NAMALWA (cell line): ENCODE measurements around the gene ANKRD23.

ENCODE experiments used
- DNase-seq: peaks from one replicate; pipeline ENCODE4 v3.0.0-alpha.2; 2015; ENCODE audit warnings: low spot score

ANKRD23 gene

DNA sequence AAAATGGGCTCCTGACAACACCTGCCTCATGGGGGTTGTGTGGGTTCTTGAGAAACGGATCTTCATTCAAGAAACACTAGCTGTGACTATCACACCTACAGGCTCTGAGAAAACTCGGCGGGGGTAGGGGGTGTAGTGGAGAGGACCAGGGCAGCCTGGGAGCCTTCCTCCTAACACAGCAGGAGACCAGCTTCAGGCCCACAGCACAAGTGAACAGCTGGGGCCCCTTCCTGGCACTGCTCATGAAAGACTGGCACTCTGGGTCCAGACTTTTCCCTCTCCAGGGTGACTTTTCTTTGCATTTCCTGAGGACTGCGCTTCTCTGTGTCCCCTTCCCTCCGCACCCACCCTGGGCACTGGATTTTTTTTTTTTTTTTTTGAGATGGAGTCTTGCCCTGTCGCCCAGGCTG is 33.2 kb upstream of the ANKRD23 start:
- DNase-seq = no peak

GRCh38 chr2:96876269-96877041 is 32.6 kb upstream of the ANKRD23 start:
- no peak for DNase-seq

- no peak for DNase-seq
Measured at GRCh38 chr2:96875498-96876268, 31.9 kb upstream of the ANKRD23 start.

GRCh38 chr2:96874198-96874831 is 30.5 kb upstream of the ANKRD23 start:
- no peak for DNase-seq

DNA sequence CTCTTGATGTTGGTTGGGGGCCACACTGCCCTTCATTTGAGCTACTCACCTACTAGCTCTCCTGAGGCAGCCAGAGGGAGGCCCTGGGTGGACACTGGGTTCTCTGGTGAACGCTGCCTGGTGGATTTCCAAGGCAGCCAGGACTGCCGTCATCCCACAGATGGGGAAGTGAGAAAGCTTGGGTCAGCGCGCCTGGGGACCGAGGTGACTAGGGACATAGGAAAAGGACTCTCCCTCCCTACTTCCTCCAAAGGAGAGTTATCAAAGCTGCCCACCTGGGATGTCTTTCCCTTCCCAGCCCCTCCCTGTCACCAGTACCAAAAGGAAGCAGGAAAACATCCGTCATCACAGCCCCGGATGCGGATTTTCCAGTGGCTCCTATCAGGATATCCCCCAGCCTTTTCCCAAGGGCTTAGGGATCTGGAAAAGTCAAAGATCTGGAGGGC is 29.9 kb upstream of the ANKRD23 start:
- no peak for DNase-seq

GRCh38 chr2:96872591-96873349 is 28.9 kb upstream of the ANKRD23 start:
- no peak for DNase-seq

DNA sequence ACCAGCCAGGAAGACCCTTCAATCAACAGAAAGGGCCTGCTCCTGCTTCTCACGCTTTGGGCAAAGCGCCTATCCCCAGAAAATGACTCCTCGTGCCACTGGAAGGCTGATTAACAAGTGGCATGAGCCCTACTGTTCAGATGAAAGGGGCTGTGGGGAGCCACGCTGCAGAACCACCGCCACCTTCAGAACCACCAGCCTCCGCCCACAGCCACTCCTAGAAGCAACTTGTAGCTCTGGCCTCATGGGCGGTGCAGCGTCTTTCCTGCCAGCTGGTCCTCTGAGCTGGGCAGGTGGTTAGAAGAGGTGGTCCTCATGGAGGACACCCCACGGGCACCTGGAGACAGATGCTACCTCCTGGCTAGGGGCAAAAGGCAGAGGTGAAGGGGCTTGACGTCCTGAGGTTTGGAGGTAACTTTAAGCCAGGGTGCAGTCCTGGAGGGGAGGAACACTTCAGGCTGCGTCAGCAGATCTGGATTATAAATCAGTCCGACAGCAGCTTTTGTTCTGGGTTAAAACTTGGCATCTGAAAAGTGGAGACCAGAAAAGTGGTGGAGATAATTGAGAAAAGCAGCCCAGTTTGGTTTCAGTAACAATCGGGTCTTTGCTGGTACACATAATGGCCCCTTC is 26.9 kb upstream of the ANKRD23 start:
- DNase-seq = no peak

DNA sequence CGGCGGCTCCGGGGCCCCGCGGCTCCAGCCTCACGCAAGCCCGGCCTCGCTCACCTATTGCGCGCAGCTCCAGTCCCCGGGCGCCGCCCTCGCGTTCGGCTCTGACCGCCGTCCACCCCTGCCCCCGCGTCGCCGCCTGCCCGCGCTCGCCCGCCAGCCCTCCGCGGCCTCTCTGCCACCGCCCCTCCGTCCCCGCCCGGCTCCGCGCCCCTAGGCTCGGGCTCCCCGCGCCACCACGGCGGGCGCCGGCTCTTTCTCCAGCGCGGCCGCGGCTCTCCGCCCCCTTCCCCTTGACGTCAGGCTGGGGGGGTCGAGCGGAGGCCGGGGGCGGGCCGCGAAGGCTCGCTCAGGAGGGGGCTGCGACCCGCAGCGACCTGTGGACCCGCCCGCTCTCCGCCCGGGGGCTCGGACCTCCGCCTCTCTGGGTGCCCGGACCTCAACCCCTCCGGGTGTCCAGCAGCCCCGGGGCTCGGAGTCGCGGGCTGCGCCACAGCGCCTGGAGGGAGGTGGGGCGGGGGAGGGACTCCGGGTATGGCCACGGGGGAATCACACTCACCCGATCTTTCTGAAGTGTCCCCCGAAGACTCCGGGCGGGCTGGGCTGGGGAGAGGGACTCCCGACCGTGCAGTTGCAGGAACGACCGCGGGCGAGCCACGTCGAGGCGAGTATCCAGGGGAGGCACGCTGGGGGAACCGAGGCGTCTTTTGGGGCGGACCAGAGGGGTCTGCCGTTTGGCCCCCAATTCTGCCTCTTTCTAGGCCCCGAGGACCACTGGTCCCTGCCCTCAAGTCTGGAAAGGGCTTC is 26.2 kb upstream of the ANKRD23 start, which contains the start of gene SEMA4C:
Gene SEMA4C (minus strand): TSS at position 259 of the 804 bp plus-strand sequence. CDS start 2,194 bp downstream, outside the sequence.
- no peak for DNase-seq

DNA sequence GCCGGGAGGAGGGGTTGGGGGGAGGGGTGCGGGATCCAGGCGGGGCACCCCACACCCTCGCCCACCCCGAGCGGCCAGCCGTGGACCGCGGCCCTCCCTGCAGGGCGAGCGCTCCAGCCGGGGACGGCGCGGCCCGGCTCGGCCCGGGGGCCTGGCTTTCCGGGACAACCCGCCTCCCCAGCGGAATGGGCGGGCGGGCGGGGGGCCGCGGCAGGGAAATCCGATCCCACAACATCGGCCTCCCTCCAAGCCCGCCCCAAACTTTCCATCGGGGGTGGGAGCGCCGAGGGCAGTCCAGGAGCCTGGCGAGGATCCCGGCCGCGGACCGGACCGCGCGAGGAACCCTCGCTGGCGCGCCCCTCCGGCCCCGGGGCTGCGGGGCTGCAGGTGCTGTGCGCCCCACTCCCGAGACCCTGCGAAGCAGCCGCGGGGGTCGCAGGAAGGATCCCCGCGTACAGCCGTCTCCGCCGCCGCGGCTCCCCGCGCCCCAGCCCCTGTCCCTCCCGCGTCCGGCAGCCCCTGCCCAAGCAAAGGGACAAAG is 25.5 kb upstream of the ANKRD23 start:
- no peak for DNase-seq

DNA sequence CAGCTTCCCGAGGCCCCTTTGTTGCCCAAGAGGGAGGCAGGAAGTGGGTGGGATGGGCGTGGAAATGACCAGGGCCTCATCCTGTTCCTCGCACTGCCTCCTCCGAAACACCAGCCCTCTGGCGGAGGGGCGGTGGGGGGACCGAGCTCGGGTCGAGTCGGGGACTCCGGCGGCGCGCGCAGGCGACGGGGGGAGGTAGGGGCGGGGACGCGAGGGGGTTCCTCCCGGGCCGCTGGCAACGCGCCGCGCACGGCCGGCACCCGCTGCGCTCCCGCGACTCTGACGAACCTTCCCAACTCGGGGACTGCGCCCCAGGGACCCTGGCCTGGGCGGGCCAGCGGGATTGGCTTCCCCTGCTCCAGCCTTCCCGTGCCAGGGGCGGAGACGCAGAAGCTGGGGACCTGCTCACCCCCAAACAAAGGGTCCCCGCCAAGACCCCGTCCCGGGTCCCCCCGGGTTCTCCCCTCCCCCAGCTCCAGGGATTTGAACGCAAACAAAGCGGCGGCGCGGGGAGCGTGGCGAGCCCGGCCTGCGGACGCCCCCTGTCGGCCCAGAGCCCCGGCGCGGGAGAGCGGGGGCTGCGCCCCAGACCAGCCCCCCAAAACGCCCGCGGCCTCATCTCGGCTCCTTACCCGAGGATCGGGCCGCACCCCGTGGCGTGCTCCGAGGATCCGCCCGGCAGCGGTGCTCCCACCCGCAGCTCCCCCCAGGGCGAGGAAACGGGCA is 24.9 kb upstream of the ANKRD23 start:
- no peak for DNase-seq

GRCh38 chr2:96867756-96868554 is 24.1 kb upstream of the ANKRD23 start:
- DNase-seq = no peak

DNA sequence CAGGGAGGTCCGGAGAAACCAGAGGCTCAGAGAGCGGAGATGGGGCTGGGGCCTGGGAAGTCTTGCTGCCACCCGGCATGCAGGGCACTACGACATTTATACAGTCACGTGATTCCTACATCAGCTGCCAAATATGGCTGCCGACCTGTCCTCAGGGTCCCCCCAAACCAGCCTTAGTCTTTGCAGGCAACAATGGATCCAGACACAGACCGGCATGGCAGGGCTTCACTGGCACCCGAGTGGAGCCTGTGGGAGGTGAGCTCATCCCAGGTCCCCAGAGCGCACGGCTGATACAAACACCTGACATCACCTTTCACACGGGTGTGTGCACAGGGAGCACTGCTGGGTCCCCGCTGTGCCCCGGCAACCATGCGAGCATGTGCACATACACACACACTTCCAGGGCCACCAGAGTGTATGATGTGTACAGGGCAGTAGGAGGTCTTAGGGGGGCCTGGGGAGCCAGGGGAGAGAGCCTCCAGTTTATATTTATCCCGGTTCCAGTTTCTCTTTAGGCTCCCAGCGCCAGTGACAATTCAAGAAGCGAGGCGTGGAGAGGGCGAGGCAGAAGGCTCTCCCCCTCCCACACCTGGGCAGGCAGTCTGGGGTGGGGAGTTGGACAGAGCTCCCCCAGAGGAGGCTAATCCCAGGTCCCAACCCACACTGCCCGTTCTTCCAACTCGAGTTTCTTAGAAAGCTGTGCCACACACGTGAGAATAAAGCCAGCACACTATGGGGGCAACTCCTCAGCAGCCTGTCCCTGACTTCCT is 23.4 kb upstream of the ANKRD23 start:
- no peak for DNase-seq

GRCh38 chr2:96866586-96866985 is 22.8 kb upstream of the ANKRD23 start:
- no peak for DNase-seq

DNA sequence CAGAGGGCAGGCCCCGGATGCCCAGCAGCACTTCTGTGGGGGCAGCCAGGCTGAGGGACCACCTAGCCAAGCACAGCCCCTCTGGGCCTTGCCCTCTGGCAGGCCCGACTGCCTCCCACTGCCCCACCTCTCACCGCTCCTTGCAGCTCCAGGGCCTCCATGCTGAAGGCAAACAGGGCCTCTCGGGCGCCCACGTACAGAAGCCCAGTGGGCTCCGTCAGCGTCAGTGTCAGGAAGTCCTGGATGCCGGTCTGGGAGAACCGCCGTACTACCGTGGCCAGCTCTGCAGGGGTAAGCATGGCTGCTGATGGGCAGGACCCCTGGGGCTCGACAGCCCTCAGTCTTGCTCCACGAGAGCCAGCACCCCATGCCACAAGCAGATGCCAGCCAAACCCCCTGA is 22.3 kb upstream of the ANKRD23 start:
- DNase-seq = no peak

DNA sequence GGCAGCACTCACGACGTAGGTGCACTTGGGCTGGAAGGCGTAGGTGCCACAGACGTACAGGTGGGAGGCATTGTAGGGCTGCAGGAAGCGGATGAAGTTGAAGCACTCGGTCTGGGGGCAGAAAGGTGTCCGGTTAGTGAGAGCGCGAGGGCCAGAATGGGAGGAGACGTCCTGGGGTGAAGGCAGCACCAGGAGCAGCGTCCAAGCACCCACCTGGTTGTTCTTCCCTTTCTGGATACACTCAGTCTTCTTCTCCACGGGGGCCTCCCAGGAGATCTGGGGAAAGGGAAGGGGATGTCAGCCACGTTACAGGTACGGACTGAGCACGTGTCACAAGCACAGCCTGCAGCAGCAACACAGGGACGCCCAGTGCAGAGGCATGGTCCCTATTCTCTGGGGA is 21.8 kb upstream of the ANKRD23 start:
- DNase-seq = no peak

- no peak for DNase-seq
Measured at GRCh38 chr2:96864343-96865091, 20.7 kb upstream of the ANKRD23 start.

- no peak for DNase-seq
Measured at GRCh38 chr2:96863575-96864342, 19.9 kb upstream of the ANKRD23 start.
